ENCODE results near the gene ANXA3. TPM values are rescaled to one million over a fixed set of nuclear protein-coding genes. Genes with fewer than 3 reads are reported as not detected.

The ANXA3 gene
- total and polyA plus RNA-seq, 2 donors (not counting 3 experiments of a cell fraction or from before 2014, with no cell fraction given), result 52.9 to 78.4 TPM

- H3K9me1 ChIP-seq (replicated peaks; ENCODE audit: control insufficient read depth, extremely low read depth, insufficient read depth, low read length), result no peaks in the 10 kb centered on the region
- FAIRE-seq, result no peak
- POLR2A ChIA-PET, result no interaction called here
Measured at GRCh38 chr4:78604988-78605387, 53.4 kb downstream of the ANXA3 start.

More at GRCh38 chr4:78604988-78605387, 53.4 kb downstream of the ANXA3 start:
- intact Hi-C loops (cut with micrococcal nuclease), result no loop called here
- Histone ChIP-seq H3K27me3 (ENCODE audit: control insufficient read depth in 2 of 2, insufficient read depth in 2 of 2, low read length in 2 of 2) (no peaks in the 10 kb centered on the region), H3K79me2 (ENCODE audit: control insufficient read depth, insufficient read depth, low read length) (no peaks in the 10 kb centered on the region), H3K9ac (replicated peaks; ENCODE audit: extremely low read depth, insufficient read depth, low read length) (no peak overlapping the region), H3K4me3 (replicated peaks in 1 of 3; ENCODE audit: insufficient read depth in 1 of 3, low read depth in 1 of 3, low read length in 3 of 3) (no peak overlapping the region), H3K4me1 (ENCODE audit: control insufficient read depth, extremely low read depth, insufficient read depth, low read length) (no peaks in the 10 kb centered on the region), H3K4me2 (ENCODE audit: insufficient read depth, low read length) (no peak overlapping the region), H2AFZ (ENCODE audit: low read depth, low read length) (no peak overlapping the region), H3K27ac (ENCODE audit: insufficient read depth, low read depth, low read length) (no peak overlapping the region), H3K36me3 (ENCODE audit: control insufficient read depth in 2 of 2, extremely low read depth in 1 of 2, insufficient read depth in 2 of 2, low read length in 2 of 2) (peaks cover 9% of the 10 kb centered on the region in 2 experiments), H4K20me1 (replicated peaks; ENCODE audit: control insufficient read depth, extremely low read depth, insufficient read depth, low read length) (no peaks in the 10 kb centered on the region), H3K9me3 (replicated peaks; ENCODE audit: control insufficient read depth, insufficient read depth, low read length) (no peaks in the 10 kb centered on the region)
- no peak for DNase-seq (ENCODE audit: low read depth, low spot score)
- TF ChIP-seq MAX (IDR thresholded peaks at IDR 0.05; ENCODE audit: insufficient read depth, insufficient read length), result no peak
- no peak for TF ChIP-seq FOS (IDR thresholded peaks at IDR 0.05; ENCODE audit: borderline replicate concordance, insufficient read depth, low read length)
- TF ChIP-seq POLR2A (IDR thresholded peaks at IDR 0.05; ENCODE audit: low read depth, low read length), result no peak
- TF ChIP-seq GATA2 (IDR thresholded peaks at IDR 0.05; ENCODE audit: insufficient read depth, insufficient read length, low read depth, low read length), result no peak
- TF ChIP-seq MYC (IDR thresholded peaks at IDR 0.05; ENCODE audit: low read depth, low read length), result no peak
- TF ChIP-seq POLR2AphosphoS5 (IDR thresholded peaks at IDR 0.05; ENCODE audit: insufficient read depth, low read depth, low read length), result no peak
- no peak for TF ChIP-seq EZH2 (IDR thresholded peaks at IDR 0.05; ENCODE audit: borderline replicate concordance, low read depth, low read length, severe bottlenecking)
- no peak for TF ChIP-seq JUN (IDR thresholded peaks at IDR 0.05; ENCODE audit: borderline replicate concordance, insufficient read depth, insufficient read length, low read depth)
- TF ChIP-seq CTCF (IDR thresholded peaks at IDR 0.05; ENCODE audit: extremely low read depth in 1 of 2, insufficient read depth in 1 of 2, low read depth in 1 of 2, low read length in 2 of 2), result no peak
- dilution Hi-C loops (cut with MboI; ENCODE audit: extremely low pct_ligation_motif_present, low sequenced_read_pairs), result loop anchor here (25.0 kb wide), 1 partner anchor 257 kb away; no protein-coding TSS in a partner anchor
- BruUV-seq (replicated peaks), result no TSS peak
- CTCF ChIA-PET, result interaction anchor here (1.2 kb wide), 1 partner anchor 259 kb away, joined by 3 read pairs; no protein-coding TSS in a partner anchor
